Choroid plexus epithelial cell (primary cell): ENCODE measurements around the gene OOSP4B.

Source experiments
- DNase-seq: peaks from one replicate; pipeline ENCODE4 v3.0.0-alpha.2; 2010; ENCODE audit warnings: low read depth
- H3K4me3 ChIP-seq: 2 replicates; pipeline ENCODE4 v1.5.1; 2011; ENCODE audit warnings: low read depth, mild to moderate bottlenecking, control low read depth, low read length, moderate library complexity
- TF ChIP-seq, protein P1 (sequence below): conservative IDR thresholded peaks from 2 replicates; pipeline ENCODE4 v1.5.1; 2011; ENCODE audit warnings: low read depth, mild to moderate bottlenecking, control low read depth, inconsistent platforms, low read length, moderate library complexity

Gene OOSP4B

DNA sequence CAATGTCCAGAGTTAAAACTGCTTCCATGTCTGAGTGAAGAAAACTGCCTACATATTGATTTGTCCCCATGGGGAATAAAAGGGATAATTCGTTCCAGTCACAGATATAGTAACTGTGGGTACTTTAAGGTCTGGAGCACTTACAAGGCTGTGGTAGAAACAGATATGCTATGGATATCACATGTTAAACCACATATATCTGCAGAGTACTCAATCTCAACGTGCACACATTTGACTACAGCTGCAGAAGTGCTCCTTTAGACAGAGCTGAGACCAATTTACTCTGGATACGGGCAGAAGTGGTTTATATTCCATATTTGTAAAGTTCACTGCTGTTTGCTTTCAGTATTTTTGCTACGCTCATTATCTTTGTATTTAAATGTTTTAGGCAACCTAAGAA lies 61.8 kb downstream of the OOSP4B start:
- no peak for DNase-seq
- no peak overlapping the region for H3K4me3 ChIP-seq
- TF ChIP-seq, protein P1, sequence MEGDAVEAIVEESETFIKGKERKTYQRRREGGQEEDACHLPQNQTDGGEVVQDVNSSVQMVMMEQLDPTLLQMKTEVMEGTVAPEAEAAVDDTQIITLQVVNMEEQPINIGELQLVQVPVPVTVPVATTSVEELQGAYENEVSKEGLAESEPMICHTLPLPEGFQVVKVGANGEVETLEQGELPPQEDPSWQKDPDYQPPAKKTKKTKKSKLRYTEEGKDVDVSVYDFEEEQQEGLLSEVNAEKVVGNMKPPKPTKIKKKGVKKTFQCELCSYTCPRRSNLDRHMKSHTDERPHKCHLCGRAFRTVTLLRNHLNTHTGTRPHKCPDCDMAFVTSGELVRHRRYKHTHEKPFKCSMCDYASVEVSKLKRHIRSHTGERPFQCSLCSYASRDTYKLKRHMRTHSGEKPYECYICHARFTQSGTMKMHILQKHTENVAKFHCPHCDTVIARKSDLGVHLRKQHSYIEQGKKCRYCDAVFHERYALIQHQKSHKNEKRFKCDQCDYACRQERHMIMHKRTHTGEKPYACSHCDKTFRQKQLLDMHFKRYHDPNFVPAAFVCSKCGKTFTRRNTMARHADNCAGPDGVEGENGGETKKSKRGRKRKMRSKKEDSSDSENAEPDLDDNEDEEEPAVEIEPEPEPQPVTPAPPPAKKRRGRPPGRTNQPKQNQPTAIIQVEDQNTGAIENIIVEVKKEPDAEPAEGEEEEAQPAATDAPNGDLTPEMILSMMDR: no peak

GRCh38 chr11:60080535-60080934 lies 63.6 kb downstream of the OOSP4B start:
- no peak overlapping the region for H3K4me3 ChIP-seq
- no peak for DNase-seq
- TF ChIP-seq, protein P1: no peak
